ENCODE results near the gene SNX25.

SNX25 gene

DNA sequence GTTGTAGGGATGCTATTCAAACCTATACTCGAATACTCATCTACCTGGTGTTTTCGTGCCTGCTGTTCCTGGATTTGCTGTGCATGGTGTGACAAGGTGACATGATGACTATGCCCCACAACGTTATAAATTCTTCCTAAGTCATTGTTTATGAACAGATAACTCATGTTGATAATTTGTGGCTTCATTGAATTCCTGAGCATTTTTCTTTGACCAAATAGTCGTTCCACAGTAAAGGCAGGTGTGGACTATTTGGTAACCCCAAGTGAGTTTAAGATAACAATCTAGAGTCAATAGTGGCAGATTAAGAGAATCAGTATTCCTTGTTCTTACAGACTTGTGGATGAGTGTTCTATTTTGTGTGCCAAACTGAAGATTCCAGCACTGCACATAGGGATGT, 59.9 kb downstream of the SNX25 start:
- no peak for DNase-seq

- DNase-seq, result no peak
Observed at GRCh38 chr4:185270037-185270436, 60.6 kb downstream of the SNX25 start.

GRCh38 chr4:185270885-185271284, 61.5 kb downstream of the SNX25 start:
- DNase-seq, result no peak

DNA sequence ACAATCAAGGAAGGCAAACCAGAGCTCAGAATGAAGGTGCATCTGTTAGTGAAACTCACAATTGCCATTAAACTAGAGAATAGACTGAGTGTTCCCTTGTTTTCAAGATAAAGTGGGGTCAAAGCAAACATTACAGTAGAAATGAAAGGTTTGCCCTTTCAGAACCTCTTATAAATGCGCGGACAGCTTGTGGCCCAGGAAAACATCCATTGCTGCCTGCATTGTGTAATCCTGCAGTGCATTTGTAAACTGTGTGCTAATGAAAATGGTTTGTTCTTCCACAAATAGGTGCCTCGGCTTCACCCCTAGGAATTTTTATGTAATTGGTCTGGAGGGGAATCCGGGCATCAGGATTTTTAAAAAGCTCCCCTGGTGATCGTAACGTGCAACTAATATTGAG, 62.8 kb downstream of the SNX25 start:
- DNase-seq, result no peak

DNA sequence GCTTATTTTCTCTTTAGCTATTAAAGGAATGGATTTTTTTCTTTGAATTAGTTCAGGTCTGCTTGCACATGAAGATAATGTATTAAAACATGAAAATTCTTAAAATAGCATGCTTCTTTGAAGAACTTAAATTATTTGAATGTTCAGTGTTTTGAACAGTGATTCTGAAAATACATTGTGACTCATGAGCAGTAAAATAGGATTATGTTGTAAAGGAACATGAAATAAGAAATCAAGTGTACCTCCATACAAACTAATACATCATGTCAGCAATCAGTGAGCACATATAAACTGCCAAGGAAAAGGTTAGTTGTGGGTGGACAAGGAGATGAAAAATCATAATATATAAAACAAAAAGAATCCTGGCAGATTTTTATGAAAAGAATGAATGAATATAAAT, 66.1 kb downstream of the SNX25 start:
- no peak for DNase-seq

- DNase-seq, result no peak
Observed at GRCh38 chr4:185276036-185276435, 66.6 kb downstream of the SNX25 start.

DNA sequence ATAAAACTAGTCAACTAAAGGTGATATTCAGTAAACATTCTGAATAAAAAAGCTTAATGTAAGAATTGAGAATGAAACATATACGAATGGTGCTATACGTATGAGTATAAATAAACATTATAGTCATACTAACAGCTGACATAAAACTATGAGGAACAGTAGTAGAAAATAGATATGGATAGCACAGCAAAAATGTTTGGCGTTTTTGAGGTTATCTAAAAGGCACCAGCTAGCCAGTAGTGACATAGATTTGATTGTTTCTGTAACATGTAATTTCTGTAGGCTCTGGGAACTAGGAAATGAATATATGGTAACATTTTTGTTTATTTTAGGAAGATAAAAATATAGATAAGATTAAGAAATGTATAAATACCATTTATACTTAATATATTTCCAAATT, 69.3 kb downstream of the SNX25 start:
- no peak for DNase-seq

GRCh38 chr4:185280608-185281007, 71.2 kb downstream of the SNX25 start:
- peak; percentile 64 for DNase-seq

DNA sequence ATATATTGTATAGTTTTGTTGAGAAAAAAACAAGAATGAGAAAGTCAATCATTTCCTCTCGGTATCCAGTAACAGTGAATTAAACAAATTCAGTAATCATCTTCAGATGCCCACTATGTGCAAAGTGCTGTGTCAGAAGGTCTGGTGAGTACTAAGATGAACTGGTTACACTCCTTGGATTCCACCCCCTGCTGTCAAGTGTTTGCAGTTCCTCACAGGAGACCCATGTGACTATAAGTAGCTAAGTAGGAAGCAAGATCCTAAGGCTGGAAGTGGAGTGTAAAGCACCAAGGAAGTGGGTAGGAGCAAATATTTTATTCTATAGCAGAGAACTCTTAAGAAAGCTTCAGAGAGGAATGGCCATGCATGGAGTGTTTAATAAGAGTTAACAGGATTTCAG, 73.6 kb downstream of the SNX25 start:
- no peak for DNase-seq

DNA sequence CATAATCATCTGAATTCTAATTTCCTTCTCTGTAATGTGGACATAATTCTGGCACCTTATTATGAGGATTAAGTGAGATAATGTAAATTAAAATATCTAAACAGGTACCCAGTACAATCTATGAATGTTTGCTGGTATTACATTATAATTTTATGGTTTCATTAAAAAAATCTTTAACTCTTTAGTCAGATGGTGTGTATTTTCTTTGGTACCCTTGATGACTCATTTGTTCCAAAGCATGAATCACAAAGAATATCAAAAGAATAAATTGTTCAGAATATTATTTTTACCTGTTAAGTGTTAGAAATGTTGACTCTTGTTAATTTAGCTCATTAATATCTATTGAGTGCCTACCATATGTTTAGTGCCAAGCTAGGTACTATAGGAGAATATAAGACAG, 74.3 kb downstream of the SNX25 start:
- DNase-seq, result no peak

- no peak for DNase-seq
Observed at GRCh38 chr4:185285632-185286393, 76.4 kb downstream of the SNX25 start.

- no peak for DNase-seq
Observed at GRCh38 chr4:185286571-185286970, 77.2 kb downstream of the SNX25 start.

DNA sequence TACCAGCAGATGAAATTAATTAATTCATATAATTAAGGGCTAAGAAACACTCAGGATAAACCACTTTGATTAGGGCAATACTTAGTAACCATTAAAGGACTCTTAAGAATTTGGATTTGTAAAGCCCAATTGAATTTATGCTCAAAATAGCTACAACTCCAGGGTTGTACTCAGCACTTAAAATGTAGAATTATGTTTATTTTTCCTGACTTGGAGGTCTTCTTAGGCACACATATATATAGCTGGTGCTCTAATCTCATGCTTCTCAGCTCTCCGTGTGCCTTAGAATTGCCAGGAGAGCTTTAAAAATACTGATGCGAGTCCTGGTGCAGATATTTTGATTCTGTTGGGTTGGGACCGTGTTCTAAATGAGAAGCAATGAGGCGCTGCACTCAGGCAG, 77.6 kb downstream of the SNX25 start:
- no peak for DNase-seq

- DNase-seq, result no peak
Observed at GRCh38 chr4:185290018-185290607, 80.7 kb downstream of the SNX25 start.

DNA sequence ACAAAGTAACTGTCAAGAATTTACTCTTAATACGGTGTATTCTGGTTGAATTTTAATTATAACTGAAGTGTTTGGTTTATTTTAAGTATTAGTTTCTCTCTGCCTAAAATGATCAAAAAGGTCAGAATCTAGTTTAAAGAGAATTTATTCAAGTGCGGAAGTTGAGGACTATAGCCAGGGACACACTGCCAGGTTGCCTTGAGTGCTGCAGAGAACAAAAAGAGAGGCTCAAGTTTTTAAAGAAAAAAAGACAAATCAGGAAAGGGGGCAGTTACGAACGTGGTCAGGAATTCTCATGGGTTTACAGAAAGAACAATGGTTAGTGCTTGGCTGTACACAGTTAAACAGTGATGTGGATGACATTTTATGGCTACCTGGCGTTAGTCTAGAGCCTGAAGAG, 81.3 kb downstream of the SNX25 start:
- DNase-seq, result no peak

DNA sequence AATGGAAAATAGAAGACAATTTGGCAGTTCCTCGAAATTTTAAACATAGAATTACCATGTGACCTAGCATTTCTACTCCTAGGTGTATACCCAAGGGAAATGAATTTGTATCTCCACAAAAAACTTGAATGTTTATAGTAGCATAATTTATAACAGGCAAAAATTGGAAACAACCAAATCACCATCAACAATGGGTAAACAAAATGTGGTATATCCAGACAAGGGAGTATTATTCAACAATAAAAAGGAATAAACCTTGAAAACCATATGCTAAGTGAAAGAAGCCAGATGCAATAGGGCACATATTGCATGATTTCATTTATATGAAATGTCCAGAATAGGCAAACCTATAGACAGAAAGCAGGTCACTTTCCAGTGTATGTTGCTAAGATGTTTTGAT, 83.8 kb downstream of the SNX25 start:
- no peak for DNase-seq

DNA sequence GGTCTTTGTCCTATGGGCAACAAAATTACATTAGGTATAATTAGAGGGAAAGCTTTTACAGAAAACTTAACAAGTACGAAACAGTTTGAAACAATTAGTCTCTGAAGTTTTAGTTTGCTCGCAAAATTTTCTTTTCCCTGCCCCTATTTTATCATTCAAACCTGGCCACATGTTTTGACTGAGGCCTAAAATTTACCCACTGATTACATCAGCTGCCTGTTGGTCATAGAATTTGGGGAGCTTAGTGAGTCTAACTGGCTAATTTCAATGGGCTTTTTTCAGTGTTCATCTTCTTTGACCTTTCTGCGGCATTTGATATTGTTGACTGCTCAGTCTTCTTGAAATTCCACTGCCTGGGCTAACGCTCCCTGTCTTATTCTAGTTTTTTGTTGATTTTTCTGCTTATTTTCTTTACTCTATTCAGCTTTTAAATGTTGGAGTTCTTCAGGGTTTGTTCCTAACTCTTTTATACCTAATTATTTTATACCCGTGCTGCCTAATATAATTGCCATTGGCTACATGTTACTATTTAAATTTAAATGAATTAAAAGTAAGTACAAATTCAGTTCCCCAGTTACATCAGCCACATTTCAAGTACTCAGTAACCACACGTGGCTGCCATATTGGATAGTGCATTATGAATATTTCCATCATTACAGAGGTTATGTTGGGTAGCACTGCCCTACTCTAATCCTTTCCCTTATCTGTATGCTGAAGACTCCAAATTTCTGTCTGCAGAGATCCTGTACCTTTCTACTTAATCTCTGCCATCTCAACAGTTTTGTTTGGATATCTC, 87.5 kb downstream of the SNX25 start:
- DNase-seq, result no peak

- no peak for DNase-seq
Observed at GRCh38 chr4:185298728-185299430, 89.5 kb downstream of the SNX25 start.

GRCh38 chr4:185304541-185304940, 95.1 kb downstream of the SNX25 start:
- DNase-seq, result no peak

GRCh38 chr4:185304944-185305690, 95.7 kb downstream of the SNX25 start:
- DNase-seq, result peak; percentile 73

GRCh38 chr4:185305979-185306442, 96.6 kb downstream of the SNX25 start:
- peak; percentile 88 for DNase-seq

- DNase-seq, result no peak
Observed at GRCh38 chr4:185307136-185307950, 97.9 kb downstream of the SNX25 start.
